Measurements from ENCODE around the gene CAMK2N1. TPM values are rescaled to one million over a fixed set of nuclear protein-coding genes. Genes with fewer than 3 reads are reported as not detected.

Gene CAMK2N1
- total and polyA plus RNA-seq, 2 of the 13 experiments (the other 11 are each of a cell fraction or from before 2014, with no cell fraction given): 38.0 to 38.6 TPM

- no peak for TF ChIP-seq ZBTB4 (CRISPR knock-in tag; IDR thresholded peaks at IDR 0.05; ENCODE audit: borderline replicate concordance)
Observed at GRCh38 chr1:20439282-20439681, 46.7 kb downstream of the CAMK2N1 start (continued).

- DNase-seq (ENCODE audit: low spot score) (no peak), FAIRE-seq (no peak), ATAC-seq (no peak)
- peaks cover 1 to 2% of the 10 kb centered on the region in 2 experiments; a peak in 1 of 5 replicates for H3K27me3 ChIP-seq (ENCODE audit: control insufficient read depth in 1 of 2, insufficient read depth in 2 of 2, low read length in 2 of 2)
- H3K4me3 ChIP-seq (replicated peaks in 1 of 3; ENCODE audit: insufficient read depth in 1 of 3, low read depth in 2 of 3, low read length in 3 of 3): no peak overlapping the region
- H3K9me3 ChIP-seq (ENCODE audit: low read length): no peaks in the 10 kb centered on the region
- 17% methylated on average over 2 of the region's 2 CpGs for WGBS (ENCODE audit: low lambda C conversion rate)
- TF ChIP-seq RFX5 (IDR thresholded peaks at IDR 0.05; ENCODE audit: low read depth, low read length) (no peak), KAT8 (CRISPR knock-in tag; IDR thresholded peaks at IDR 0.05) (no peak), RELA (CRISPR knock-in tag; IDR thresholded peaks at IDR 0.05) (no peak), ZNF501 (CRISPR knock-in tag; IDR thresholded peaks at IDR 0.05) (no peak), ZNF850 (CRISPR knock-in tag; conservative IDR thresholded peaks at IDR 0.05) (no peak), TOPORS (CRISPR knock-in tag; IDR thresholded peaks at IDR 0.05) (no peak), ZNF484 (CRISPR knock-in tag; IDR thresholded peaks at IDR 0.05; ENCODE audit: borderline replicate concordance, low read depth) (no peak), ZFYVE20 (CRISPR knock-in tag; IDR thresholded peaks at IDR 0.05; ENCODE audit: borderline replicate concordance, low read depth) (no peak), GATAD1 (CRISPR knock-in tag; IDR thresholded peaks at IDR 0.05) (no peak), RBFOX2 (IDR thresholded peaks at IDR 0.05; ENCODE audit: low read depth, low read length) (no peak), SMAD1 (CRISPR knock-in tag; IDR thresholded peaks at IDR 0.05; ENCODE audit: borderline replicate concordance, low read depth) (no peak), WIZ (CRISPR knock-in tag; IDR thresholded peaks at IDR 0.05) (no peak)
- TF ChIP-seq, protein P1, sequence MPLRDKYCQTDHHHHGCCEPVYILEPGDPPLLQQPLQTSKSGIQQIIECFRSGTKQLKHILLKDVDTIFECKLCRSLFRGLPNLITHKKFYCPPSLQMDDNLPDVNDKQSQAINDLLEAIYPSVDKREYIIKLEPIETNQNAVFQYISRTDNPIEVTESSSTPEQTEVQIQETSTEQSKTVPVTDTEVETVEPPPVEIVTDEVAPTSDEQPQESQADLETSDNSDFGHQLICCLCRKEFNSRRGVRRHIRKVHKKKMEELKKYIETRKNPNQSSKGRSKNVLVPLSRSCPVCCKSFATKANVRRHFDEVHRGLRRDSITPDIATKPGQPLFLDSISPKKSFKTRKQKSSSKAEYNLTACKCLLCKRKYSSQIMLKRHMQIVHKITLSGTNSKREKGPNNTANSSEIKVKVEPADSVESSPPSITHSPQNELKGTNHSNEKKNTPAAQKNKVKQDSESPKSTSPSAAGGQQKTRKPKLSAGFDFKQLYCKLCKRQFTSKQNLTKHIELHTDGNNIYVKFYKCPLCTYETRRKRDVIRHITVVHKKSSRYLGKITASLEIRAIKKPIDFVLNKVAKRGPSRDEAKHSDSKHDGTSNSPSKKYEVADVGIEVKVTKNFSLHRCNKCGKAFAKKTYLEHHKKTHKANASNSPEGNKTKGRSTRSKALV (CRISPR knock-in tag; IDR thresholded peaks at IDR 0.05): no peak
- TF ChIP-seq, protein P2, sequence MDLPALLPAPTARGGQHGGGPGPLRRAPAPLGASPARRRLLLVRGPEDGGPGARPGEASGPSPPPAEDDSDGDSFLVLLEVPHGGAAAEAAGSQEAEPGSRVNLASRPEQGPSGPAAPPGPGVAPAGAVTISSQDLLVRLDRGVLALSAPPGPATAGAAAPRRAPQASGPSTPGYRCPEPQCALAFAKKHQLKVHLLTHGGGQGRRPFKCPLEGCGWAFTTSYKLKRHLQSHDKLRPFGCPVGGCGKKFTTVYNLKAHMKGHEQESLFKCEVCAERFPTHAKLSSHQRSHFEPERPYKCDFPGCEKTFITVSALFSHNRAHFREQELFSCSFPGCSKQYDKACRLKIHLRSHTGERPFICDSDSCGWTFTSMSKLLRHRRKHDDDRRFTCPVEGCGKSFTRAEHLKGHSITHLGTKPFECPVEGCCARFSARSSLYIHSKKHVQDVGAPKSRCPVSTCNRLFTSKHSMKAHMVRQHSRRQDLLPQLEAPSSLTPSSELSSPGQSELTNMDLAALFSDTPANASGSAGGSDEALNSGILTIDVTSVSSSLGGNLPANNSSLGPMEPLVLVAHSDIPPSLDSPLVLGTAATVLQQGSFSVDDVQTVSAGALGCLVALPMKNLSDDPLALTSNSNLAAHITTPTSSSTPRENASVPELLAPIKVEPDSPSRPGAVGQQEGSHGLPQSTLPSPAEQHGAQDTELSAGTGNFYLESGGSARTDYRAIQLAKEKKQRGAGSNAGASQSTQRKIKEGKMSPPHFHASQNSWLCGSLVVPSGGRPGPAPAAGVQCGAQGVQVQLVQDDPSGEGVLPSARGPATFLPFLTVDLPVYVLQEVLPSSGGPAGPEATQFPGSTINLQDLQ (CRISPR knock-in tag; IDR thresholded peaks at IDR 0.05): no peak
- CTCF ChIA-PET (ENCODE audit: low intra/inter-chr PET ratio, low total read pairs): no interaction called here
- H3K4me1 ChIP-seq (ENCODE audit: insufficient read depth, low read length): 0 out of 2 replicates have a peak, but pooled peaks cover 6% of the 10 kb centered on the region
- POLR2A ChIA-PET: interaction anchor here (0.7 to 1.1 kb wide), 2 partner anchors 8 to 41 kb away, joined by 3 read pairs; no protein-coding TSS in a partner anchor
- H3K9ac ChIP-seq (ENCODE audit: insufficient read depth, low read depth, low read length): no peak overlapping the region
- in situ Hi-C loops (cut with HindIII; ENCODE audit: extremely low pct_ligation_motif_present, low pct_unique_long_range_greater_than_20kb) (loop anchor here (10.0 kb wide), 1 partner anchor 57 kb away; no protein-coding TSS in a partner anchor), intact Hi-C loops (cut with micrococcal nuclease; ENCODE audit: unreplicated experiment) (no loop called here)
- BruUV-seq (replicated peaks): no TSS peak
- H3K27ac ChIP-seq (ENCODE audit: extremely low read length, insufficient read depth, low read length): no peak overlapping the region
- no peaks in the 10 kb centered on the region for H3K36me3 ChIP-seq (replicated peaks in 1 of 2; ENCODE audit: control insufficient read depth in 1 of 2, insufficient read depth in 2 of 2, low read length in 2 of 2)
- no peaks in the 10 kb centered on the region for H3K79me2 ChIP-seq (ENCODE audit: insufficient read depth, low read length)
- no peak overlapping the region for H3K4me2 ChIP-seq (ENCODE audit: low read depth, low read length)
- H4K20me1 ChIP-seq (ENCODE audit: insufficient read depth, low read length): no peaks in the 10 kb centered on the region
- no peak overlapping the region for H2AFZ ChIP-seq (ENCODE audit: low read length)
Observed at GRCh38 chr1:20437640-20438039, 48.4 kb downstream of the CAMK2N1 start.
